HG03439 (cell line): ENCODE data around the gene C1QTNF6.
A peak's percentile ranks its signal among the peaks of the same experiment; 100 is the strongest.

Experiments
- ATAC-seq: cut with Tn5 transposase; IDR thresholded peaks from one replicate; pipeline ENCODE4 v1.9.1; 2021; ENCODE audit warnings: mild to moderate bottlenecking, moderate library complexity; ENCODE audit not compliant: unreplicated experiment

The C1QTNF6 gene

GRCh38 chr22:37164505-37164887 lies 23.6 kb downstream of the C1QTNF6 start:
- no peak for ATAC-seq

GRCh38 chr22:37163575-37164504 lies 24.2 kb downstream of the C1QTNF6 start:
- ATAC-seq: peak; percentile 34

- ATAC-seq: no peak
These were observed 25.0 kb downstream of the C1QTNF6 start for GRCh38 chr22:37163096-37163489.

- ATAC-seq: peak; percentile 41
These were observed 25.6 kb downstream of the C1QTNF6 start for GRCh38 chr22:37162221-37163095.

- no peak for ATAC-seq
These were observed 26.6 kb downstream of the C1QTNF6 start for GRCh38 chr22:37161443-37161842.

- no peak for ATAC-seq
These were observed 28.0 kb downstream of the C1QTNF6 start for GRCh38 chr22:37160027-37160426.

GRCh38 chr22:37158963-37159290 lies 29.1 kb downstream of the C1QTNF6 start:
- no peak for ATAC-seq

- no peak for ATAC-seq
These were observed 30.3 kb downstream of the C1QTNF6 start for GRCh38 chr22:37157516-37158285.

- no peak for ATAC-seq
These were observed 31.2 kb downstream of the C1QTNF6 start for GRCh38 chr22:37156686-37157435.

- ATAC-seq: no peak
These were observed 32.1 kb downstream of the C1QTNF6 start for GRCh38 chr22:37155971-37156370.

GRCh38 chr22:37154925-37155712 lies 32.9 kb downstream of the C1QTNF6 start:
- ATAC-seq: no peak

- ATAC-seq: no peak
These were observed 34.1 kb downstream of the C1QTNF6 start for GRCh38 chr22:37153901-37154300.

- no peak for ATAC-seq
These were observed 36.6 kb downstream of the C1QTNF6 start for GRCh38 chr22:37151401-37151800.

GRCh38 chr22:37150701-37151100 lies 37.3 kb downstream of the C1QTNF6 start:
- ATAC-seq: no peak

GRCh38 chr22:37148742-37149665 lies 39.0 kb downstream of the C1QTNF6 start:
- ATAC-seq: peak; percentile 13

- no peak for ATAC-seq
These were observed 39.9 kb downstream of the C1QTNF6 start for GRCh38 chr22:37148031-37148651.

- ATAC-seq: no peak
These were observed 40.7 kb downstream of the C1QTNF6 start for GRCh38 chr22:37147186-37147990.
